WI38 (cell line): ENCODE measurements around the gene AGBL4.

Experiments used
- H3K4me3 ChIP-seq: 2 replicates; pipeline ENCODE4 v1.5.1; 2011; ENCODE audit warnings: low read depth, mild to moderate bottlenecking, control low read depth, low read length
- CTCF ChIP-seq: IDR thresholded peaks from 2 replicates; pipeline ENCODE4 v1.5.1; 2012; ENCODE audit warnings: low read depth, mild to moderate bottlenecking, control low read depth, low read length

The AGBL4 gene

DNA sequence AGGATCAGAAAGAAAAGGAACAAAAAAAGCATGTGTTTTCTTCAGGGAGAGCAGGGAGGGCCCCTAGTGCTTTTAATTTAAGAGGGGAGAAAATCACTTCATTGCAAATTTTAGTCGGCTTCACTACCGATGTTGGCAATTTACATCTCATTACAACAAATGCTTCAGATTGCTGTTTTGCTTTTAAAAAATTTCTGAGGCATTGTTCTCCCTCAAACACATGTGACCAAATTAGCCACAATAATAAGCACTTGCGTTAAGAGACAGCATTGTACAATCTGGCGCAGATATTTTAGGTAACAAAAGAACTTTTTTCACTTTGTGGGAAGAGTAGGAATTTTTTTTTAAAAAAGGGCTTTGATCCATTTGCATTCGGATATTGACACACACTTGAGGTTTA lies 1276.8 kb downstream of the AGBL4 start:
- no peak for TF ChIP-seq CTCF

GRCh38 chr1:48744032-48744431 lies 1279.7 kb downstream of the AGBL4 start:
- TF ChIP-seq CTCF = no peak

More for the DNA sequence above, 1276.8 kb downstream of the AGBL4 start:
- no peak overlapping the region for H3K4me3 ChIP-seq

GRCh38 chr1:48743480-48743879 lies 1280.3 kb downstream of the AGBL4 start:
- no peak for TF ChIP-seq CTCF
- no peak overlapping the region for H3K4me3 ChIP-seq

More at GRCh38 chr1:48744032-48744431, 1279.7 kb downstream of the AGBL4 start:
- H3K4me3 ChIP-seq = no peak overlapping the region

- H3K4me3 ChIP-seq = no peak overlapping the region
- TF ChIP-seq CTCF = no peak
Observed at GRCh38 chr1:48741380-48741779, 1282.4 kb downstream of the AGBL4 start.

DNA sequence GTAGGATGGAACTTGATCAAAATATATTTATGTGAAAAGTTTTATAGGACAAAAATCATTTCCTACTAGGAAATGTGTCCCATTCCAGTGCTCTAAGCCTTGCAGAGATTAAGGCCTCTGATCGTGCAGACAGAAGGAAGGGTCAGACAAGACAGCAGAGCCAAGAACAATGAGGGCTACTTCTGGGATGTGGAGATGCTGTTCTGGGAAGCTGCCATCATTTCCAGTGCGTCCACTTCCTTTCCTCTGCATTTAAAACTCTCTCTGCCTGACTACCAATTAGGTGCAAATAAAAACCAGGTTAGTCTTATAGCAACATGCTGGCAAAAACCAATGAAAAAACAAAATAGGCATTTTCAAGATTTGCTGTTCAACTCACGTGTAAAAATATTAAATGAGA lies 1283.1 kb downstream of the AGBL4 start:
- no peak overlapping the region for H3K4me3 ChIP-seq
- TF ChIP-seq CTCF = no peak

DNA sequence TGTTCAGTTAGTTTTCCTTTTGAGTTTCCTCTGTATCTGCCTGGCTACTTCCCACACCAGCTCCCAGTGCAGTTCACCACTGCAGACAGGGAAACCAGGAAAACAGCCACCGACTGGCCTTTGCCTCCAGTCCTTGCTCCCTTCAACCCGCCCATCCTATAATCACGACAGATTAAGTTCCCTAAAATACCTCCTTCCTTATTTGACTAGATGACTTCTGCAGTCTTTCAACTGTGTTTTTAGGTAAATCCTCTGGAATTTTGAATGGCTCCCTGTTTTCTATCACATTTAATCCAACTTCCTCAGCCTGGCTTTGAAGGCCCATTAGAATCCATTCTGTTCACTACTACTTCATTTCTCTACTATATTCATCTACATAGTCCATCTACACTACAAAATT lies 1284.7 kb downstream of the AGBL4 start:
- no peak overlapping the region for H3K4me3 ChIP-seq
- no peak for TF ChIP-seq CTCF

GRCh38 chr1:48738356-48738755 lies 1285.4 kb downstream of the AGBL4 start:
- TF ChIP-seq CTCF = no peak
- H3K4me3 ChIP-seq = no peak overlapping the region
